ENCODE measurements around the gene UBAP1.
"Not testable (repeated sequence)": the region's sequence is repeated elsewhere in the genome, so short reads cannot be mapped to it uniquely, and the experiment has no call there.

The UBAP1 gene

DNA sequence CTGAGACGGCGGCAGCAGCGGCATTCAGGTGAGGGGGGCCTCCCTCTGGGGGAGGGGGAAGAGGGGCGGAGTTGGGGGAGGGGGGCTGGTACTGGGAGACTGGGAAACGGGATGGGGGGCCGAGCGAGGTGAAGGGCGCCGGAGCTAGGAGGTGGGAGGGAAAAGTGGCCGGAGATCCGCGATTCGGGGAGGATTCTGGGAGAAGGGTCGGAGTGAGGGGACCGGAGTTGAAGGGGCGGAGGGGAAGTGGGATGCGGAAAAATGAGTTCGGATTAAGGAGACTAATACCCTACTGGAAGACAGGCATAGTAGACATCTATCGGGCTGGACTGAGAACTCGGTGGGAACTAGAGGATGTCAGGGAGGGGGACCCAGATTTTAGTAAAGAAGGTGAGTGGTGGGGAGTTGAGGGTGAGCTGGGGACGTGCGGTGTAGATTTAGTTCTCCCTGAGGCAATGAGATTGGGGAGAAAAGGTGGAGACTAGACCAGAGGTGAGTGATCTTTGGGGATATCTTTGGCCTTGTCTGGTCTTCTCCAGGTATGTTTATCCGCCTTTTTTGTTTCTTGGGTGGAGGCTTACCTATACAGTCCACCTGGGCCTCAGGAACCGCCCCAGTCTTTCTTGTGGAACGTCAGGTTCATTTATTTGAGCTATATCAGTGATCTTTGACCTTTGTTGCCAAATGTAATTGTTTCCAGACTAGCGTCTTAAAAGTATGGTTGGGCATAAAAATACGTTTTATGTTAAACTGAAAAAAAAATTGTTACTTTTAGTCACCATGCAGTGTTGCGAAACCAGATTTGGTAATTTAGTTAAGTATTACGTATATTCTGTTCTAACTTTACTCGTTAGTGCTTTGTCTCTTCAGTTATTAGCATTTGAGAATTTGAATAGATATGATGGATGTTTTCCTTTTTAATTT is 632 bp downstream of the UBAP1 start:
- no peak for DNase-seq

GRCh38 chr9:34185778-34186551 is 7.1 kb downstream of the UBAP1 start:
- DNase-seq = no peak

DNA sequence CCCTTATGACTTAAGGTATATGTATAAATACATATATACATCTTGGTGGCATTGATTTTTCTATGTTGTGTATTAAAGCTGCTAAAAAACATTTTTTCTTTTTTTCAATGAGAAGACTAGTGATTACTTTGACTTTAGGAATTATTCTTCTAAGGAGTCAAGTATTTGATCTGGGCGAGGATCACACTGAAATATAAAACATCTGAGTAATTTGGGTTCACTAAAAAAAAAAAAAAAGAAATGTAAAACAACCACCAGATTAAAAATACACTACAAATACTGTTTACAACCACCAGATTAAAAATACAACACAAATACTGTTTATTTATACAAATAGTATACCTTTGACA is 9.0 kb downstream of the UBAP1 start:
- DNase-seq = no peak

DNA sequence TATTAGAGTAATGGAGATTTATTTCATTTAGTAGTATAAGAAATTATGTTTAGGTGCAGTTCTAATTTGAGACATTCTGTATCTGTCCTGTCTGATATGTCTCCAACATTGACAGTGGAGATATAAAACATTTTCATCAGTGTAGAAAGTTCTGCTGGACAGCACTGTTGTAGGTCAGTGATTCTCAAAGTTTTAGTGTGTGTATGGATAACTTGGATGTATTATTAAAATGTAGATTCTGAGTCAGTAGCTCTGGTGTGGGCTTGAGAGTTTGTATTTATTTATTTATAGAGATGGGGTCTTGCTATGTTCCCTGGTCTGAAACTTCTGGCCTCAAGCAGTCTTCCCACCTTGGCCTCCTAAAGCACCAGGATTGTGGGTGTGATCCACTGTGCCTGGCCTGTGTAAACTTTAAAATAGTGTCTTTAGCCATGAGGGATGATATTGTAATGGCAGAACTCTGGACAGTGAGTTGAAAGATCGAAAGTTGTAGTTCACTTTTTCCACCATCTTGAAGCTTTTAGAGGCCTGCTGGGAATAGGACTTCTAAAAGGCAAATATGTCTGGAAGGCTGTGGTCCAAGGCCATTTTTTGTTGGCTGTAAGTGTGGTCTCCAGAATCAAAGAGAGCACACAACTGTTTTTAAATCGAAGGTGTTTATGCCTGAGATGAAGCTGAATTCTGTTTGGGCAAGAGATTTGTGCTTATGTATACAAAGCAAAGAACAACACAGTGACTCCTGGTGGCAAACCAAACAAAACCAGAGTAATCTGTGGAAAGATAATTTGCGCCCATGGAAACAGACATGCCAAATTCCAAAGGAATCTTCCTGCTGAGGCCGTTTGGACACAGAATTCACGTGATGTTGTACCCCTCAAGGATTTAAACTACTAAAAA is 12.4 kb downstream of the UBAP1 start:
- no peak for DNase-seq

GRCh38 chr9:34195143-34195542 is 16.3 kb downstream of the UBAP1 start:
- DNase-seq = no peak

- DNase-seq = not testable (repeated sequence)
Measured at GRCh38 chr9:34197286-34197685, 18.4 kb downstream of the UBAP1 start.

GRCh38 chr9:34197756-34198711 is 19.2 kb downstream of the UBAP1 start:
- no peak for DNase-seq

GRCh38 chr9:34200092-34200491 is 21.2 kb downstream of the UBAP1 start:
- no peak for DNase-seq

- DNase-seq = no peak
Measured at GRCh38 chr9:34203275-34203991, 24.6 kb downstream of the UBAP1 start.

DNA sequence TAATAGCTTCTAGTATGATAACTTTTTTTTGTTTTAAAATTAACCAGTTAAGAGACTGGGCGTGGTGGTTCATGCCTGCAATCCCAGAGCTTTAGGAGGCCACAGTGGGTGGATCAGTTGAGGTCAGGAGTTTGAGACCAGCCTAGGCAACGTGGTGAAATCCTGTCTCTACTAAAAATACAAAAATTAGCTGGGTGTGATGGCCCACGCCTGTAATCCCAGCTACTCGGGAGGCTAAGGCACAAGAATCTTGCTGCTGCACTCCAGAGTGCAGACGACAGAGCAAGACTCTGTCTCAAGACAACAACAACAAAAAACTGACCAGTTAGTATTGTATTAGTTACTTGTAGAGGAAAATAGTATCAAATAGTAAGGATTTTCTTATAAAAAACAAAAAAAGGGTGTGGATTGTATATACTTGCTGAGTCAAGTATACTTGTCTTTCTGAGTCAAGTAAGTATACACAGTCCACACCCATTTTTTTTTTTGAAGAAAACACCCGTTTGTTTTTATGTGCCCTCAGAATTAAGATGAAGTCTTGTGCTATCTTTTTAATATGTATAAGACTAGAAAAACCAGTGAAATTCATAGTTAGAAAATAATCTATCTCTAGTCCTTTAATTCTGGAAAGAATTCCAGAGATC is 25.3 kb downstream of the UBAP1 start:
- DNase-seq = no peak

DNA sequence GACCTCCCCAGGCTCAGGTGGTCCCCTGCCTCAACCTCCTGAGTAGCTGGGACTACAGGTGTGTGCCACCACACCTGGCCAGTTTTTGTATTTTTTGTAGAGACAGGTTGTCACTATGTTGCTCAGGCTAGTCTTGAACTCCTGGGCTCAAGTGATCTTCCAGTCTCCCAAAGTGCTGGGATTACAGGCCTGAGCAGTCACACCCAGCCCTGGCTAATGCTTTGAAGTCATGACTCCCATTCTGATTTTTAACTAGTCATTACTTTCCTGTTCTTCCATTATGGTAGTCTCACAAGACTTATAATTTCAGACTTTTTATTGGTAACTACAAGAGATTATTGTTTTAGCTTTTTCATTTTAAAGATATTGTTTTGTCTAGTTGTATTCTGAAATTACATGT is 26.3 kb downstream of the UBAP1 start:
- DNase-seq = no peak

DNA sequence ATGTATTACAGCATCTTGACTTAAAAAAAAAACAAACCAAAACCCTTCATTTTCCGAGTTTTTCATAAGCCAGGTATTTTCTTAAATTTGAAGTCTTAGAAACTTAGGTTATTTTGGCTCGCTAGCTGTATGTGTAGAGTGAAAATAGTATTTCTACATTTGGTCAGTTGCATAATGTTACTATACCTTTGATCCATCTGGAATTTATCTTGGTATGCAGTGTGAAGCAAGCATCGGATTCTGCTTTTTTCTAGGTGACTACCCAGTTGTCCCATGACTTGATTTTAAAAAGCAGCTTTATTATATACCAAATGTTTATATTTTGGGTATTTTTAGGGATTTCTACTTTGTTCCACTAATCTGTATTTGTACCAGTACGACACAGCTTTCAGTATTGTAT is 27.7 kb downstream of the UBAP1 start:
- DNase-seq = no peak

- no peak for DNase-seq
Measured at GRCh38 chr9:34211395-34211794, 32.6 kb downstream of the UBAP1 start.

- not testable (repeated sequence) for DNase-seq
Measured at GRCh38 chr9:34214354-34215000, 35.6 kb downstream of the UBAP1 start.

DNA sequence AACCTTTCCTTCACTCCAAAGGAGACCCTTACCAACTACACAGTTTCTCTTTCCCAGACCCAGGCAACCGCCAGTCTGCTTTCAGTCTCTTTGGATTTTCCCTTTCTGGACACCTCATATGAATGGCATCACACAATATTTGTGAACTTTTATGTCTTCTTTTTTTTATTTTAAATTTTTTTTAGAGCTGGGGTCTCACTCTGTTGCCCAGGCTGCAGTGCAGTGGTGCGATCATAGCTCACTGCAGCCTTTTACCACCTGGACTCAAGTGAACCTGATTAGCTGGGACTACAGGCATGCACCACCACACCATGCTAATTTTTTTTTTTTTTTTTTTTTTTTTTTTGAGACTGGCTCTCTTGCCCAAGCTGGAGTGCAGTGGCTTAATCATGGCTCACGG is 37.5 kb downstream of the UBAP1 start:
- DNase-seq = no peak

DNA sequence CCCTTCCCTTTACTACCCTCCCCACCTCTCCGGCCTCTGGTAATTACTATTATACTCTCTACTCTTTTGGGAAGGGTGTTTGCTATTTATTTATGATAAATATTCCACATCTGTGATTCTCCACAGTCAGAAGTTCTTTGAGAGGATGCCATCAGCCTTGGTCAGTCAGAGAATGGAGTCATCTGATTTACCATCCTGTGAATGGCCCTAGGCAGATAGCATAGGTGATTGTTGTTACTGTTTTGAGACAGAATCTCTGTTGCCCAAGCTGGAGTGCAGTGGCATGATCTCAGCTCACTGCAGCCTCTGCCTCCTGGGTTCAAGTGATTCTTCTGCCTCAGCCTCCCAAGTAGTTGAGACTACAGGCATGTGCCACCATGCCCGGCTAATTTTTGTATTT is 38.2 kb downstream of the UBAP1 start:
- not testable (repeated sequence) for DNase-seq

GRCh38 chr9:34218446-34218845 is 39.6 kb downstream of the UBAP1 start:
- no peak for DNase-seq

DNA sequence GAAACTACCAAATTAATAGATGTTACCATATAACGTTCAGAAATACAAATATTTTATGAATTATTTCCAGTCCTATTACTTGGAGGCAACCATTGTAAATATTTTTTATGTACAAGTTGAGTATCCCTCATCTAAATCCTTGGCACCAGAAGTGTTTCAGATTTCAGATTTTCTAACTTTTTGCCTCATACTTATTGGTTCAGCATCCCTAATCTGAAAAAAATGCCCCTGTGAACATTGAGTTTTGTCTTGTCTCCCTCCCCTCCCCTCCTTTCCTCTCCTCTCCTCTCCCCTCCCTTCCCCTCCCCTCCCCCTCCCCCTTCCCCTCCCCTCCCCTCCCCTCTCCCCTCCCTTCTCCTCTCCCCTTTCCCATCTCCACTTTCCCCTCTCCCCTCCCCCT is 40.6 kb downstream of the UBAP1 start:
- DNase-seq = no peak

- no peak for DNase-seq
Measured at GRCh38 chr9:34220218-34220617, 41.4 kb downstream of the UBAP1 start.

DNA sequence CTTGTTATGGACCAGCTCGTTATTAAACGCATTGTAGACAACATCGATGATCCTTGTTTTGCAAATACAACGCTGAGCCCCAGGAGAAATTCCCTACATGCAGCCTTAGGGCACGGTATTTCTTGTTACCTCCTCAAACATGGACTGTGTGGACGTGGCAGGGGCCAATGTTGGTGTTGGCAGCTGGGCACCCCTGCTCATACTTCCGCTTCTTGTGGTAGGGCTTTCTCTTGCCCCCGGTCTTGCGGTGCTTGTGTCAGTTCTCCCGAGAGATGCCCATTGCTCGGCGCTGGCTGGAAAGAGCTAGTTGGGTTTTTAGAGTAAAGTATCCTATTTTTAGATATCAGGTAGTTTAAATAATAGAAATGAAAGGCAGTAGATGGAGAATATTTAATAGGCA is 45.5 kb downstream of the UBAP1 start:
- DNase-seq = no peak

All from stimulated activated CD4-positive, alpha-beta T cell treated with anti-CD3 and anti-CD28 coated beads, Interleukin-2, amount 100 ng/mL, for 48 hours (primary cell).